GDM1 (cell line): ENCODE measurements around the gene WNT4.

Experiments
- DNase-seq: peaks from one replicate; lab custom pipeline; 2025; lab: John Stamatoyannopoulos, UW

Gene WNT4

GRCh38 chr1:22110016-22110415 lies 32.9 kb downstream of the WNT4 start:
- no peak for DNase-seq

DNA sequence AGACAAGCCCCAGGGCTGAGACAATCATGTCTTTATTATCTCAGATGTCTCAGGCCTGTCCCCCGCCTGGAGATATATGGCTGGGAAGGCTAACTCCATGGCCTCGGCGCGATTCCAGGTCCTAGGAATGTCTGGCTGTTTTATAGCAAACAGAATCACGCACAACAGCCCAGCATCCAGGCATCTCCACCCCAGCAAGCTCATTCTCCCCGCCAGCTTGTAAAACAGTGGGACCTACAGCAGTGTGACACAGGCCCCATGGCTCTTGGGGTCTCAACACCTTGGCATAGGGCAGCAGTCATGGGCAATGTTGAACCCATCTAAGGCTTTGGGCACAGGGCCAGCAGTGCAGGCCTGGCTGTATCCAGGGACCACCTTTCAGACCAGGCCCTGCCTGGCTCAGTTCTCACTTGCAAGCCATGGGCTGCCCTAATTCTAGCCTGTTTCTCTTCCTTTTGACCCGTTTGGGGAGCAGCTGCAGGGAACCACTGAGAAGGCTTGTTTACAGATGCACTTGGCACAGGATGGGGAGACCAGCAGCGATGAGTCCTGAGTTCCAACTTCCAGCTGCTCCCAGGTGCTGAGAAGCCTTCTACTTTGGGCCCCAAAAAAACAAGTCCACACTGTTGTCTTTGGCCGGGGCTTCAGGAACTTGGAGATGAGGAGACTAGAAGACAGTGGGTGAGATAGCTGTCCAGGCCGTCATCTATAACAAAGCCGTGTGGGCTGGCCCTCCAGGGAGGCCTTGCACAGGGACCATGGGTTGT lies 34.4 kb downstream of the WNT4 start:
- no peak for DNase-seq

DNA sequence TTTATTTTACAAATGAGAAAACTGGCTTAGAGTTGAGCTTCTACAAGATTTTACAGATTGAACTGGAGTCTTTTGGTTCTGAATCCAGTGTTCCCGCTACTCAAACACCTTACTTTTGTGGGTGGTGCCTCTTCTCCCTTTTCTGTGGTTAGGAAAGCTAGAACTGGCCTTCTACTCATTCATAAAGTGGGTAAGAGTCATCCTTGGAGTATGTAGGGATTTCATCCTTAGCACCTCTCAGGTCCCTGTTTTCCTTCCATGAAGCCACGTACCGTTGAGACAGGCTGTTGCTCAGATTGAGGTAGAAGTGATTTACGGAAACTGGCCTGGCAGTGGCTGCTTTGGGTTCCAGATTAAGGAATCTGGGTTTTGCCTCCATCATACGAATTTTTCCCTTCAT lies 35.8 kb downstream of the WNT4 start:
- no peak for DNase-seq

DNA sequence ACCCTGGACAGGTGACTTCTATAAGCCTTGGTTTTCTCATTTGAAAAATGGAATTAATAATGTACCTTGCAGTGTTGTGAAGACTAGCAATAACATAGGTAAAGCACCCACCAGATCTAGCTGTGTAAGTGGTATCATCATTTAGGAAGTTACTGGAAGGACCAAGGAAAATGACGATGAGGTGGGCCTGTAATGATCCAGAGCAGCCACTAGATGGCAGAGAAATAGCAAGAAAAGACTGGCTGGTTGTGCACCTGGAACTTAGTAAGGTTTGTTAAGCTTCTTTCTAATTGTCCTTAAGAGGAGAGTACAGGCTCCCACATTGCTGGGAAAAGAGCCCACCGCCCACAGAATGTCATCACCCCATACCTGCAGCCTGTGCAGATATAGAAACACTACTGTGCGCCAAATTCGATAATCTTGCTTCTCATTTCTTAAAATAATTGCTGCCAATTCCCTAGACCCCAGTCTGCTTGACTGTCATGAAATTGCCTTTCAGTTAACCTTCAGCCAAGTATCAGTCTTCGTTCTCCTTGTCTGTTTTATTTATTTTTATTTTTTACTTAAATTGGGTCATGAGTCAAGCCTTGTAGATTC lies 37.2 kb downstream of the WNT4 start:
- DNase-seq = peak; percentile 13

GRCh38 chr1:22104865-22105437 lies 37.9 kb downstream of the WNT4 start:
- DNase-seq = no peak

- DNase-seq = no peak
Measured at GRCh38 chr1:22104094-22104493, 38.8 kb downstream of the WNT4 start.

GRCh38 chr1:22102746-22103145 lies 40.2 kb downstream of the WNT4 start:
- DNase-seq = no peak

DNA sequence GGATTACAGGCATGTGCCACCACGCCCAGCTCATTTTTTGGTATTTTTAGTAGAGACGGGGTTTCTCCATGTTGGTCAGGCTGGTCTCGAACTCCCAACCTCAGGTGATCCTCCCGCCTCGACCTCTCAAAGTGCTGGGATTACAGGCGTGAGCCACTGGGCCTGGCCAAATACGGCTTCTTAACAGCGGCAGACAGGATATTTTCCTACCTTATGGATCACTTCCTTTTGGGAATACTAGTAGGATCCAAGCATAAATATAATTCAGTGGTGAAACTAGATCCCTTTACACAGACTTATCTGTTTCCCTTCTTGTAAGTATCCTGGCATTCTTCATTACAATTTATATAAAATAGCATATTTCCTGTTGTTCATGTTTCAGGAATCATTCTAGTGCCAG lies 40.9 kb downstream of the WNT4 start:
- no peak for DNase-seq

DNA sequence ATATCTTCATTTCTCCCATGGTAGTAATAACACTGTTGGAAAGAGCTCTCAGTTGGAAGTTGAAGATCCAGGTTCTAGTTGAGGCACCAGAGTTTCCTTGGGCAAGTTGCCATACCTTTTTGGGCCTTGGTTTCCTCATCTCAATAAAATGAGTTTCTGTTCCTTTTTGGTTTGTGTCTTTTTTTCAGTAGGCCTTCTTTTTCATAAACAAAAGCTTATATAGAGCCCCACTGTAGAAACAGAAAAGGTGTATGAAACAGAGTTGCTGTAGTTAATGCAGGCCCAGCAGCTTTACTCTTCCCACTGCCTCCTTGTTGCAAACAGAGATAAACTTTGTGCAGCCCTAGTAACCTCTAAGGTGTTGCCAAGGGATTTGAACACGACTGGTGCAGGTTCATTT lies 41.7 kb downstream of the WNT4 start:
- DNase-seq = no peak

- no peak for DNase-seq
Measured at GRCh38 chr1:22100168-22100567, 42.7 kb downstream of the WNT4 start.

GRCh38 chr1:22098752-22099151 lies 44.1 kb downstream of the WNT4 start:
- no peak for DNase-seq

DNA sequence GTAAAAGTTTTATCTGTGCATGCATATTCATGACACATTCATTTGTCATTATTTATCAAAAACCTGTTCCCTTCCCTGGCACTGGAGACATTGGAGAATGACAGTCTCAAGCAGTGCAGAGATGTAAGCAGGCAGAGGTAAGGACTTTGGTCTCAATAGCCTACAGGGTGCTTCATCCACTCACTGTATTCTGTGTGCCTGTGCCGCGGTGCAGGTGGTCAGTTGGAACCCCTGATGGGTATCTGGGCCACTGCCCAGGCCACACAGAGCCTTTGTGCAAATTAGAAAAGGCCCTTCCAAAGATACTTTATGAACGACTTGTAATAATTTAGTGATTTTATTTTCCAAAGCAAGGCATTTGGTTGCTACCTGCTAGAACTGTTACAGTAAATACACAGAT lies 46.4 kb downstream of the WNT4 start:
- DNase-seq = no peak

GRCh38 chr1:22096036-22096435 lies 46.9 kb downstream of the WNT4 start:
- no peak for DNase-seq

DNA sequence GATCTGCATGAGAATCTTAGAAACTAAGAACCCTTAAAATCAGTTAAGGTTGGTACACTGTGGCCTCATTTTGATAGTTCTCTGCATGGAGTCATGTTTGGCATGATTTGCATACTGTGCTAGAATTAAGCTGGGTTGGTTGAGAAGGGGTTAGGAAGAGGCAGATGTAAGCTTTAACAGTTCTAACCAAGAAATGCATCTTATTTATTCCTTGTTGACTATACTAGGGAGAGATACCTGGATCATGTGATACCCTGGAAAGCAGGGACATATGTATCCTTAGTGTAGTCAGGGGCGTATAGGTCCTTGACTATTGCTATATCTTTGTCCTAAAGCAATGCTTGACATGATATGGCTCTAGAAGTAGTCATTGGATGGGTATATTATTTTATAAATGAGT lies 49.4 kb downstream of the WNT4 start:
- no peak for DNase-seq

GRCh38 chr1:22092026-22092768 lies 50.7 kb downstream of the WNT4 start:
- DNase-seq = peak; percentile 41

- DNase-seq = no peak
Measured at GRCh38 chr1:22090867-22091266, 52.0 kb downstream of the WNT4 start.

GRCh38 chr1:22089787-22090186 lies 53.1 kb downstream of the WNT4 start:
- DNase-seq = no peak

DNA sequence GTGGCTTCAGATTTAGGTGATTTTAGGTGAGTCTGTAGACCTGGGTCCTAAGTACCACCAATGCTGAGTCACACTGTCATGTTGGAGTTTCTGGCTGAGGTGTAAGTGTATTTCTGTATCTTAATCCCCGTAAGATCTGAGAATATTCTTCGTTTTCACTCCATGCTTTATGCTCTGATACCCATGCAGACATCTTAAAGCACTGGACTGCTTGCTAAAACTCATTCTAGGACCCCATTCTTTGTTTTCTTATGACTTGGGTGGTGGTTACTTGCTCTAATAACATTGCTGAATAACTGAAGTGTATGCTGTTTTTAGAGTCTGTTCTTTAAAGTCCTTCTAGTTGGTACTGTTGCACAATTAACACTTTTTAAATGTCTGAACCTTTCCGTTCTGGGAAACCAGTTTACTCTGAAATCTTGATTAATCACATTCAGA lies 53.7 kb downstream of the WNT4 start:
- DNase-seq = no peak

GRCh38 chr1:22088331-22088730 lies 54.6 kb downstream of the WNT4 start:
- no peak for DNase-seq

- no peak for DNase-seq
Measured at GRCh38 chr1:22080191-22080590, 62.7 kb downstream of the WNT4 start.

DNA sequence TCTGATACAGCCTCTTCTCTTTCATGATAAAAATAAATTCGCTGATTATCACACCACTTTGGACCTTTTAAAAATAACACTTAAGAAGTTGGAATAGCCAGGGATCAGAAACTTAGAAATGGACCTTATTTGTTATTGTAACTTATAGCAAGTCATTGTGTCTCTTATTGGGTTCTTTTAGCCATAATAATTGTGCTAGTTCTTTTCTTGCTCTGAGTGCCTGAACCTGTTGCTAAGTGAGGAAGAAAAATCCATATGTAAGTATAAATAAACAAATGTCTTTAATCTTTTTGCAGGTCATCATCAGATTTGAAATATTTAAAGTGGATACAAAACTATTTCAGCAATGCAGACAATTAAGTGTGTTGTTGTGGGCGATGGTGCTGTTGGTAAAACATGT lies 64.8 kb downstream of the WNT4 start:
- no peak for DNase-seq

- DNase-seq = no peak
Measured at GRCh38 chr1:22077728-22078127, 65.2 kb downstream of the WNT4 start.

- no peak for DNase-seq
Measured at GRCh38 chr1:22076346-22076745, 66.6 kb downstream of the WNT4 start.
